M059J (cell line): ENCODE results near the gene MYH16. TPM values are rescaled to one million over a fixed set of nuclear protein-coding genes. Genes with fewer than 3 reads are reported as not detected.
"Not testable (repeated sequence)": the region's sequence is repeated elsewhere in the genome, so short reads cannot be mapped to it uniquely, and the experiment has no call there.

Experiments
- DNase-seq: peaks from one replicate; pipeline ENCODE4 v3.0.0-alpha.2; 2012; ENCODE audit warnings: low read depth
- total RNA-seq: library from RNA; depleted of rRNA; stranded (reverse); fragments of >200 nt; shearing (Covaris generic); gene quantifications from 2 replicates; pipeline ENCODE4 v1.2.3, GENCODE V29; 2014; rRNA removed

Gene MYH16
- total RNA-seq, 1 experiment from 2014 or later, result 0.34 TPM

GRCh38 chr7:99355098-99355497 is 82.5 kb downstream of the MYH16 start:
- no peak for DNase-seq

GRCh38 chr7:99357701-99358490 is 85.3 kb downstream of the MYH16 start:
- DNase-seq, result no peak

DNA sequence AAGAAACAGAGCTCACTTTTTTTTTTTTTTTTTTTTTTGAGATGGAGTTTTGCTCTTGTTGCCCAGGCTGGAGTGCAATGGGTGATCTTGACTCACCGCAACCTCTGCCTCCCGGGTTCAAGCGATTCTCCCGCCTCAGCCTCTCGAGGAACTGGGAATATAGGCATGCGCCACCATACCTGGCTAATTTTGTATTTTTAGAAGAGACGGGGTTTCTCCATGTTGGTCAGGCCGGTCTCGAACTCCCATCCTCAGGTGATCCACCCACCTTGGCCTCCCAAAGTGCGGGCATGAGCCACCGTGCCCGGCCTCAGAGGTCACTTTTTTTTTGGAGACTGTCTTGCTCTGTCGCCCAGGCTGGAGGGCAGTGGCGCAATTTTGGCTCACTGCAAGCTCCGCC is 85.9 kb downstream of the MYH16 start:
- DNase-seq, result not testable (repeated sequence)

DNA sequence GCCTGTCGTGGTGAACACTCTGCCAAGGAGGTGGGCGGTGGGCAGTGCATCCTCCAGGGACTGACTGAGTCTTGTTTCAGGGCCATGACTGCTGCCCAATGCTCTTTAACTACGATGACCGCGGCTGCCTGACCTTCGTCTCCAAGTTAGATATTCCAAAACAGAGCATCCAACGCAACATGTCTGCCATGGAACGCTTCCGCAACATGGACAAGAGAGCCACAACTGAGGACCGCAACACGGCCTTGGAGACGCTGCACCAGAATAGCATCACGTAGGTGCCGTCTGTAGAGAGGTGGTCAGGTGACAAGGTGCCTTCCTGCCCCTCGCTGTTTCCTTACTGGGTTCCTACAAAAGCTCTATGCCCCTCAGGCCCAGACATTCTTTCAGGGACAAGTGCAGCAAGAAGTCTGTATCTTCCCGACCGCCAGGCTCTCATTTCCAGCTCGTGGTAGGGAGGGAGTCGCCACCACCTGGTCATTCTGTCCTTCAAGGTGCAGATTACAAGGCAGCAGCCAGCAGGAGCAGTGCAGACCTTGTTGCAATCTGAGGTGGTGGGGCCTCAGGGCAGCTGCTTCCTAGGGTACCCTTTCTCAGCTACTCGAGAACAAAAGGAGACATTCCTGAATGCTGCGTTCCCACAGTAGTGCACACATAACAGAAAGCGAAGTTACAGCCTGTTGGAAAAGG is 87.0 kb downstream of the MYH16 start:
- DNase-seq, result no peak

Other genes with a start within 250 kb of the MYH16 start
- gene SMURF1, start 128.7 kb upstream of the MYH16 start, total RNA-seq, result 12.7 and 21.1 TPM in 2 replicates
- not detected in 2 replicates for gene KPNA7, start 64.7 kb upstream of the MYH16 start, total RNA-seq
- gene ARPC1A, start 53.1 kb downstream of the MYH16 start, total RNA-seq, result 252 and 349 TPM in 2 replicates
- gene ARPC1B, start 101.9 kb downstream of the MYH16 start, total RNA-seq, result 566 and 713 TPM in 2 replicates
- 144 and 165 TPM in 2 replicates for gene PDAP1, start 135.8 kb downstream of the MYH16 start, total RNA-seq
- gene BUD31, start 136.1 kb downstream of the MYH16 start, total RNA-seq, result 144 and 169 TPM in 2 replicates
- gene PTCD1, start 166.0 kb downstream of the MYH16 start, total RNA-seq, result 5.0 and 5.1 TPM in 2 replicates
- gene CPSF4, start 166.1 kb downstream of the MYH16 start, total RNA-seq, result 23.2 and 34.9 TPM in 2 replicates
- gene ATP5MF, start 193.3 kb downstream of the MYH16 start, total RNA-seq, result 2,015 and 4,702 TPM in 2 replicates
- 5.6 and 7.6 TPM in 2 replicates for gene ZNF789, start 200.1 kb downstream of the MYH16 start, total RNA-seq
- 24.0 and 32.0 TPM in 2 replicates for gene ZNF394, start 227.4 kb downstream of the MYH16 start, total RNA-seq
- 12.8 and 19.9 TPM in 2 replicates for gene ZKSCAN5, start 231.8 kb downstream of the MYH16 start, total RNA-seq